ENCODE data around the gene DHX32.

The DHX32 gene

DNA sequence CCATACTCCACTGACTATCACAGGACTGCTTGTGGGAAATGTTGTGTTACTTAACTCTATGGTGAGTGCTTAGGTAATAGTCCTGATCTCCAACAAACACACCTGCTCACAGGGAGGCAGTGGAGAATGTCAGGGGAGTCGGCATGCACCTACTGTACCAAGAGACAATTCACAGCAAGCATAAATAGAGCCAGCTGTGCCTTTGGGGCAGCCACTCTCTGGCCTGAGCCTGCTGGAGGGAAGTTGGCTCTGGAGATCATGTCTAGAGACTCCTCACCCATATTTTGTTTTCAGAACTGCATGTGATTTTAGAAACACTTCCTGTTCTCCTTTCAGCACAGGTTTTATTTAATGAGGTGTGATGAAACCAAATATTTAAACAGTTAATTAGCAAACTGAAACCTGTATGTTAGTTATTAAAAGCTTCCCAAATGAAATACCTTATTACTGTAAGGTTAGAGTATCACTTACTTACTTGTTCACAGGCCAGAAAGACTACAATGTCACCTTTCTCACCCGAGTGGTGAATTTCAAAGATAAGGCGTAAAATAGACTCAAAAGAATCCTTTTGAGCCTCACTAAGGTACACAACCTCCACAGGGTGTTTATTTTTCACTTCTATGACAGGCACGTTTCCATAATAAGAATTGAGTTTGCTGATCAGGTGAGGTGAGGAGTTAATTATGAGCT lies 21.8 kb downstream of the DHX32 start:
- no peaks in the 10 kb centered on the region for H3K9me3 ChIP-seq (replicated peaks; ENCODE audit: low read length)
- no peak overlapping the region for H3K4me3 ChIP-seq (ENCODE audit: low read length)
- H3K36me3 ChIP-seq (ENCODE audit: insufficient read depth, low read length), result peaks cover 24% of the 10 kb centered on the region
- no peaks in the 10 kb centered on the region for H3K4me1 ChIP-seq (ENCODE audit: control insufficient read depth, insufficient read depth, low read length)
- no peaks in the 10 kb centered on the region for H3K27me3 ChIP-seq (ENCODE audit: control insufficient read depth, insufficient read depth, low read length)
- H3K9ac ChIP-seq (ENCODE audit: low read depth, low read length), result no peak overlapping the region
- H3K4me2 ChIP-seq (ENCODE audit: low read length), result no peak overlapping the region

- H3K36me3 ChIP-seq (ENCODE audit: insufficient read depth, low read length), result peaks cover 38% of the 10 kb centered on the region
These were observed 23.8 kb downstream of the DHX32 start for GRCh38 chr10:125857185-125857760.

DNA sequence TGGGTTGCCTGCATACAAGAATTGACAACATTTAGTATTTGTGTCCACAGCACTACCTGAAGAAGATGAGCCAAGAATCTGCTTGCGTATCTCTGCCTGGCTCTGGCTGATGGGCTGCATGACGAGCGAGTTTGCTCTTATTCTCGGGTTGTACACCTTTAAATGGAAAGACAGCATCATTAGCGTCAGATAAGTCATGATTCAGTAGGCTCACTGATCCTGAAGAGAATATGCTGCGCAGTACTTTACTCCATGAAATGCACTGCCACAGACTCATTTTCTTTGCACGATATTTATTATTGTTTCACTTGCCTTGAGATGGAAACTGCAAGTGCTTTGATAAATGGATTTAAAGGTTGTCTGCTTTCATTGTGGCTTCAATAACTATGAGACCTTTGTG lies 28.6 kb downstream of the DHX32 start:
- Histone ChIP-seq H3K9ac (ENCODE audit: low read depth, low read length) (no peak overlapping the region), H3K4me1 (ENCODE audit: control insufficient read depth, insufficient read depth, low read length) (no peaks in the 10 kb centered on the region), H3K4me2 (ENCODE audit: low read length) (no peak overlapping the region), H3K9me3 (replicated peaks; ENCODE audit: low read length) (no peaks in the 10 kb centered on the region), H3K36me3 (ENCODE audit: insufficient read depth, low read length) (peaks cover 52% of the 10 kb centered on the region), H3K4me3 (ENCODE audit: low read length) (no peak overlapping the region), H3K27me3 (ENCODE audit: control insufficient read depth, insufficient read depth, low read length) (no peaks in the 10 kb centered on the region)

More at GRCh38 chr10:125857185-125857760, 23.8 kb downstream of the DHX32 start:
- H3K9me3 ChIP-seq (replicated peaks; ENCODE audit: low read length), result no peaks in the 10 kb centered on the region
- no peak overlapping the region for H3K9ac ChIP-seq (ENCODE audit: low read depth, low read length)
- no peak overlapping the region for H3K4me2 ChIP-seq (ENCODE audit: low read length)
- no peak overlapping the region for H3K4me3 ChIP-seq (ENCODE audit: low read length)
- H3K27me3 ChIP-seq (ENCODE audit: control insufficient read depth, insufficient read depth, low read length), result no peaks in the 10 kb centered on the region
- H3K4me1 ChIP-seq (ENCODE audit: control insufficient read depth, insufficient read depth, low read length), result no peaks in the 10 kb centered on the region

- H3K4me1 ChIP-seq (ENCODE audit: control insufficient read depth, insufficient read depth, low read length), result no peaks in the 10 kb centered on the region
- no peaks in the 10 kb centered on the region for H3K9me3 ChIP-seq (replicated peaks; ENCODE audit: low read length)
- H3K9ac ChIP-seq (ENCODE audit: low read depth, low read length), result no peak overlapping the region
- H3K4me3 ChIP-seq (ENCODE audit: low read length), result no peak overlapping the region
- no peaks in the 10 kb centered on the region for H3K27me3 ChIP-seq (ENCODE audit: control insufficient read depth, insufficient read depth, low read length)
- peaks cover 46% of the 10 kb centered on the region for H3K36me3 ChIP-seq (ENCODE audit: insufficient read depth, low read length)
- H3K4me2 ChIP-seq (ENCODE audit: low read length), result no peak overlapping the region
These were observed 30.0 kb downstream of the DHX32 start for GRCh38 chr10:125850766-125851731.

DNA sequence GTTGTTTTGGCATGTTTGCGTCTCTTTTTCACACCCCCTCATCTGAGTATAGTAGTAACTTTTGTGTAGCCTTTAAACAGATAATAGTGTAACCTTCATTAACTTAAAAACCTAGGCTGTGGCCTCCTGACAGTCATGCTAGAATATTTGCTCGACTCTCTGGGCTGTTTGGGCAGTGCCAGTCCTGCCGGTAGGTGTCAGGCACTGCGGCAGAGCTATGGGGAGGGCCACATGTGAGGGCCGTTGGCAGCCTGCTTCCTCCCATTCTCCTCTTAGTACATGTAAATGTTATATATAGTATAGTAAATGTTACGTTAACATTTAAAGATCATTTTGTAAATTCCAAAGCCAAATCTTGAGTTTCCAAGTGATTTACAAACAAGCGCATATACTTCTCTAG lies 31.6 kb downstream of the DHX32 start:
- Histone ChIP-seq H3K9ac (ENCODE audit: low read depth, low read length) (no peak overlapping the region), H3K9me3 (replicated peaks; ENCODE audit: low read length) (no peaks in the 10 kb centered on the region), H3K27me3 (ENCODE audit: control insufficient read depth, insufficient read depth, low read length) (no peaks in the 10 kb centered on the region), H3K4me3 (ENCODE audit: low read length) (no peak overlapping the region), H3K36me3 (ENCODE audit: insufficient read depth, low read length) (peaks cover 54% of the 10 kb centered on the region), H3K4me1 (ENCODE audit: control insufficient read depth, insufficient read depth, low read length) (no peaks in the 10 kb centered on the region), H3K4me2 (ENCODE audit: low read length) (no peak overlapping the region)

GRCh38 chr10:125848857-125849256 lies 32.2 kb downstream of the DHX32 start:
- Histone ChIP-seq H3K4me3 (ENCODE audit: low read length) (no peak overlapping the region), H3K4me2 (ENCODE audit: low read length) (no peak overlapping the region), H3K9ac (ENCODE audit: low read depth, low read length) (no peak overlapping the region), H3K27me3 (ENCODE audit: control insufficient read depth, insufficient read depth, low read length) (no peaks in the 10 kb centered on the region), H3K36me3 (ENCODE audit: insufficient read depth, low read length) (peaks cover 53% of the 10 kb centered on the region), H3K4me1 (ENCODE audit: control insufficient read depth, insufficient read depth, low read length) (no peaks in the 10 kb centered on the region), H3K9me3 (replicated peaks; ENCODE audit: low read length) (no peaks in the 10 kb centered on the region)

DNA sequence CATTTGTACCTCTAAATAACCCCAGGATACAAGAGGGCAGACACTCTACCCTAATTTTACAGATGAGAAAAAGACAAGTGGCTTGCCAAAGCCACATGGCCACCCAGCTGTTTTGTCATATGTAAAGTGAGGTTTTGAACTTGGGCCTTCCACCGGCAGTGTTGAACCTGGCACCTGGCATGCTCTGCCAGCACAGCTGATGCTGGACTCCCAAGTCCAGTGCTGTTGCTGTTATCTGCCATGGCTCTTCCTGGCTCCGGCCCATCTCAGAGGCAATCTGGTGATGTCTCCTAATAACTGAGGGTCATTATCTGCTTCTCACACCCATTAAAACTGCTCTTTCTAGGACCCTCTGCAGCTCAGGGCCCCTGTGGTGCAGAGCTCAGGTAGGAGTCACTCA lies 32.7 kb downstream of the DHX32 start:
- Histone ChIP-seq H3K4me1 (ENCODE audit: control insufficient read depth, insufficient read depth, low read length) (no peaks in the 10 kb centered on the region), H3K4me2 (ENCODE audit: low read length) (no peak overlapping the region), H3K4me3 (ENCODE audit: low read length) (no peak overlapping the region), H3K36me3 (ENCODE audit: insufficient read depth, low read length) (peaks cover 49% of the 10 kb centered on the region), H3K9me3 (replicated peaks; ENCODE audit: low read length) (no peaks in the 10 kb centered on the region), H3K9ac (ENCODE audit: low read depth, low read length) (no peak overlapping the region), H3K27me3 (ENCODE audit: control insufficient read depth, insufficient read depth, low read length) (no peaks in the 10 kb centered on the region)

GRCh38 chr10:125846894-125847293 lies 34.2 kb downstream of the DHX32 start:
- H3K4me1 ChIP-seq (ENCODE audit: control insufficient read depth, insufficient read depth, low read length), result no peaks in the 10 kb centered on the region
- no peaks in the 10 kb centered on the region for H3K27me3 ChIP-seq (ENCODE audit: control insufficient read depth, insufficient read depth, low read length)
- no peak overlapping the region for H3K4me2 ChIP-seq (ENCODE audit: low read length)
- H3K36me3 ChIP-seq (ENCODE audit: insufficient read depth, low read length), result peaks cover 44% of the 10 kb centered on the region
- no peak overlapping the region for H3K4me3 ChIP-seq (ENCODE audit: low read length)
- no peaks in the 10 kb centered on the region for H3K9me3 ChIP-seq (replicated peaks; ENCODE audit: low read length)
- H3K9ac ChIP-seq (ENCODE audit: low read depth, low read length), result no peak overlapping the region

GRCh38 chr10:125845617-125846016 lies 35.5 kb downstream of the DHX32 start:
- H3K9me3 ChIP-seq (replicated peaks; ENCODE audit: low read length), result no peaks in the 10 kb centered on the region
- no peak overlapping the region for H3K4me2 ChIP-seq (ENCODE audit: low read length)
- H3K4me3 ChIP-seq (ENCODE audit: low read length), result no peak overlapping the region
- H3K4me1 ChIP-seq (ENCODE audit: control insufficient read depth, insufficient read depth, low read length), result peaks cover 7% of the 10 kb centered on the region
- peaks cover 52% of the 10 kb centered on the region for H3K36me3 ChIP-seq (ENCODE audit: insufficient read depth, low read length)
- no peak overlapping the region for H3K9ac ChIP-seq (ENCODE audit: low read depth, low read length)
- H3K27me3 ChIP-seq (ENCODE audit: control insufficient read depth, insufficient read depth, low read length), result no peaks in the 10 kb centered on the region

DNA sequence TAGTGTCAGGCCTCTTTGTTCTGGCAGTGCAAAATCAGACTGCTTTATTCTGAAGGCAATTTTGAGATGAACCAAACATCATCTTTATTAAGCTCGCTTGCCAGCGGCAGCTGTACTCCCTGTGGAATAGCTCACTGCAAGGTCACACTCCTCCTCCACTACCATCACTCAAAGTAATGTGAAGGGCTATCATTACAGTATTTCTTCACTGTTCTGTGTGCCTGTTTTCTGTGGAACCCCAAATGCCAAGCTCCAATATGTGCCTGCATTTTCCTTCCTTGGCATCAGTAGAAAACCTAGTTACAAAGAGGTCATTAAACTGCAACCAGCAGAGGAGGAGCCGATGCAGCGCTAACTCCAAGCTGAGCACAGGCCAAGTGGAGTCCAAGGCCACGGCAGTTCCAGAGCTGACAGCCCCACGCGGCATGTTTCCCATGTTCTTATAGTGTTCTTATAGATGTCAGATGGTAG lies 36.3 kb downstream of the DHX32 start:
- Histone ChIP-seq H3K9me3 (replicated peaks; ENCODE audit: low read length) (no peaks in the 10 kb centered on the region), H3K4me3 (ENCODE audit: low read length) (no peak overlapping the region), H3K4me1 (ENCODE audit: control insufficient read depth, insufficient read depth, low read length) (peaks cover 9% of the 10 kb centered on the region), H3K4me2 (ENCODE audit: low read length) (no peak overlapping the region), H3K9ac (ENCODE audit: low read depth, low read length) (no peak overlapping the region), H3K27me3 (ENCODE audit: control insufficient read depth, insufficient read depth, low read length) (no peaks in the 10 kb centered on the region), H3K36me3 (ENCODE audit: insufficient read depth, low read length) (peaks cover 57% of the 10 kb centered on the region)

- H3K27me3 ChIP-seq (ENCODE audit: control insufficient read depth, insufficient read depth, low read length), result no peaks in the 10 kb centered on the region
- H3K36me3 ChIP-seq (ENCODE audit: insufficient read depth, low read length), result peaks cover 53% of the 10 kb centered on the region
- no peaks in the 10 kb centered on the region for H3K9me3 ChIP-seq (replicated peaks; ENCODE audit: low read length)
- H3K4me1 ChIP-seq (ENCODE audit: control insufficient read depth, insufficient read depth, low read length), result peaks cover 9% of the 10 kb centered on the region
- H3K4me2 ChIP-seq (ENCODE audit: low read length), result no peak overlapping the region
- no peak overlapping the region for H3K4me3 ChIP-seq (ENCODE audit: low read length)
- no peak overlapping the region for H3K9ac ChIP-seq (ENCODE audit: low read depth, low read length)
These were observed 37.3 kb downstream of the DHX32 start for GRCh38 chr10:125843603-125844329.
